ENCODE measurements around the gene CRHR1. TPM values are rescaled to one million over a fixed set of nuclear protein-coding genes. Genes with fewer than 3 reads are reported as not detected.

The CRHR1 gene
- total RNA-seq, result not detected in 2 replicates

GRCh38 chr17:45784293-45784740 is at the start of gene CRHR1:
CRHR1 (plus strand) TSS chr17:45784320; CDS start chr17:45784545, 225 bp downstream.

GRCh38 chr17:45844695-45845375 is 60.7 kb downstream of the CRHR1 start, which contains the start of gene SPPL2C:
SPPL2C (plus strand) TSS chr17:45844881; CDS start chr17:45844907, 26 bp downstream.

Other genes starting within 250 kb of the CRHR1 start
- gene SPPL2C, start 60.6 kb downstream of the CRHR1 start, total RNA-seq, result not detected in 2 replicates
- gene MAPT, start 110.2 kb downstream of the CRHR1 start, total RNA-seq, result under 0.01 and 0.15 TPM in 2 replicates
- not detected in 2 replicates for gene STH, start 214.9 kb downstream of the CRHR1 start, total RNA-seq